ENCODE results near the gene WNT5B.
A peak's percentile ranks its signal among the peaks of the same experiment; 100 is the strongest.

The WNT5B gene

DNA sequence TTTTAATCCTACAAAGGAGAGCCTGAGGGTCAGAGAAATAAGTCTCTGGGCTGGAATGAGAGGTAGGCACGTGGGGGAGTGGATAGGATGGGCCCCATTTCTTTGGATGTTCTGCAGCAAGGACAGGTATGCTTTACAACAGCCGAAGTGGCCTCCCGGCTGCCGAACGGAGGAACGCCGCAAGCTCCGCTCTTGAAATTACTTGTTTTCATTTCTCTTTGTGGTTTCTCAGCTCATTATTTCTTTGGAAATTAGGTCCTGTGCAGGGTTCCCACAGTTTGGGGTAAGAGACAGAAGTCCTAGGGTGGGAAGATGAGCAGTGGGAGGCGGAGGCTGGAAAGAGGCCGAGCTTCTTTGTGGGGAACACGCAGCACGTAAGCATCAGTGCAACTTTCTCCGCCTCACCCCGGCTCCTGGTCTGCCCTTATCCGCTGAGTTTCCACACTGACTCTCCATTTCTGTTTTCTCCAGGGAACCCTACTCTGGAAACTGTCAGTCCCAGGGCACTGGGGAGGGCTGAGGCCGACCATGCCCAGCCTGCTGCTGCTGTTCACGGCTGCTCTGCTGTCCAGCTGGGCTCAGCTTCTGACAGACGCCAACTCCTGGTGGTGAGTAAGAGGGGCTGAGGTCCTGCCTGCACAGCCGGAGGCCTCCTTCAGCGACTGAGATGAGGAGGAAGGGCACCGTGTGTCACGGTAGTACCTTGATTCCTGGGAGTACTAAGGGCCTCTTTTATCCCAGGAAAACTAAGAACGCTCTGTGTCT is 2.0 kb downstream of the WNT5B start:
- no peak for DNase-seq

DNA sequence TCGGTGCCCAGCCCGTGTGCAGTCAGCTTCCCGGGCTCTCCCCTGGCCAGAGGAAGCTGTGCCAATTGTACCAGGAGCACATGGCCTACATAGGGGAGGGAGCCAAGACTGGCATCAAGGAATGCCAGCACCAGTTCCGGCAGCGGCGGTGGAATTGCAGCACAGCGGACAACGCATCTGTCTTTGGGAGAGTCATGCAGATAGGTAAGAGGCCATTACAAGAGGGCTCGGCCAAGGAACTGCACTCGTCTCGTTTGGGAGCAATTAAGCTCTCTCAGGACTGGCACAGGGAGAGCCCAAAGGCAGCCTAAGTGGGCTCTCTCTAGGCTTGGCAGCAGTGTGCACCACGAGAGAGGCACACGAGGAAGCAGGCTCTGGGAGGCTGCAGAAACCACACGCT is 3.7 kb downstream of the WNT5B start:
- no peak for DNase-seq

DNA sequence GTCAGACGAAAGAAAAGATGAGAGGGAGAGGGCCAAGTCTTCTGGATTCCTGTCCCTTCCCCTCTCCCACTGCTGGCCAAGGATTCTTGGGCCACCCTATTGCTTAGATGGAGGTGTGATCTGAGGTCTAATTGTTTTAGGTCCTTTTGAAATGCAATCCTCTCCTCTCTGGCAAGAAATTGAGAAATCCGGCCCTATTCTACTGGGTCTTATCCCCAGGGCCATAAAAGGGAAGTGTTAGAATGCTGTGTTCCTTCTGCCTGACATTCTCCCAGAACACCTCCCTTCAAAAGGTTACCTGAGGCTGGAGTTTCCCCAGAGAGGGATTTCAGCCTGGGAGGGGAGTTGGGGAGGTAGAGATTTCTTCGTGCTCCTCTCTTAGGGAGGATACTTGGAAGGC is 4.4 kb downstream of the WNT5B start:
- no peak for DNase-seq

DNA sequence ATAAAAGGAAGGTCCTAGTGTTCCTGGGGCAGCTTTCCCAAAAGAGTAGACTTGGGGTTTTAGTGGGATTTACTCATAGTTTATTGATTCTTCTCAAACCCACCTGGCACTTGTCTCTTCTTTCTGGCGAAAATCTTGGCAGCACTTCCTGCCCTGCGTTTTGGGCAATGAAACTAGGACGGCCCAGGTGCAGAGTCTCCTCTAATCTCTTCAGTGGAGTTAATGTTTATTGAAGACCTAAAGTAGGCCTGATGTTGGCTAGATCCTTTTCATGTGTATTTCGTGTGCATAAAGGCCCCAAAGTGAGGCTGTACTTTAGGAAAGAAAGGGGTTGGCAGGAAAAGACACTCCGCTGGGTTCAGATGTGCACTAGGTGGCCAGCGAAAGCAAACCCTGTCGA is 5.1 kb downstream of the WNT5B start:
- no peak for DNase-seq

DNA sequence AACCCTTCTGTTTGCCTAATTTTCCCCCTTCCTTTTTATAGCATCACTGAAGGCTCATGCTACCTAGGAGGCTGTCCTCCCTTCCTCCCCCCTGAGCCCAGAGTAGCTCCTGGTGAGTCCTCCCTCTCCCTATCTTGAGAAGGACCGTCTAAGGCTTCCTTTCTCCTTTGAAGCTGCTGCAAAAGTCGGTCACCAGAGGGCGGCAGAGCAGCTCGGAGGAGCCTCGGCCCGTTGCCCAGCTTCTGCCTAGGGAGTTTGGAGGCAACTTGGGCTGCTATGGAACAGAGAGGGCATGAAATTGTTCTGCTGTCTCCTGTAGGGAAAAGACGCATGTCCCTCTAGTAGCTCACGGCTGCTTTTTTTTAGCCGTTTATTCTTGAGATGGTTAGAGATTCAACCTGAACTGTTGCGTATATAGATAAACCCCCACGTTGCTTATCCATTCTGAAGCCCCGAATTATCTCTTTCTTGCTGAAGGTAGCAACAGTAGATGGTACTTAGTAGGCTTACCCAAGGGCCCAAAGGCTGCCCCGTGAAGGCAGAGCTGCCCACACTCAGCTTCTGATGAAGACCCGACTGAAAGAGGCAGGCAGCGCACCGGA is 5.7 kb downstream of the WNT5B start:
- peak; percentile 30 to 70 for DNase-seq

DNA sequence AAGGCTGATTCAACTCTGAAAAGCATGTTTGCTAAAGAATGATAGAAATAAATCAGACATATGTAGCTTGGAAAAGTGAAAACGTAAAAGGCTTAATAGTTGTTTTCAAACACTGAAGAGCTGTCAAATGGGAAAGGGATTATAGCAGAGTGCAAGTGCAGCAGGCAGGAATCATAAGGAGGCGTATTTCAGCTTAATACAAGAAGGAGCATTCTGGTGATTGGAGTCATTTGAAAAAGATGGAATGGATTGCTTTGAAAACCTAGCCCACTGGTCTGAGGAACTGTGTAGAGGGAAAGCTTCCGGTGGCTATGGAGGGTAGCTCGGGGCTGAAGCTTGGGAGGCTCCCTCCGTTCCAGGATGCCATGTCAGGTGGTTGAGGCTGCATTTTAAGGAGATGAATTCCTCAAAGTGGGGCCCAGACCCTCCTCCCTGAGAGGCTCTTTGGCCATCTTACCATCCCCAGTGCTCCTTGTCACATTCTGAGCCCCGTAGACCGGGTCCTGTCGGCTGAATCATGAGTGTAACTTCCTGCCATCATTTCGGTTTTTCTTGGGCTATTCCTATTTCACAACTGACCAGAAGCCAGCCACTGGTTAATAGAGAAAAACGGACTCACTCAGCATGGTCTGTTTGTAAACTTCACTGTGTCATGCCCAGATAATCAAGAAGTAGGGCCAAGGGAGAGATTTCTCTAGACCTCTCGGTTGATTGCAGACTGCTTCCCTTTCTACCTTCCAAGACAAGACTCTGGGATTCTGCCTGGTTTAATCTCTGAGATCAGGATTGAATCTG is 6.5 kb downstream of the WNT5B start:
- no peak for DNase-seq

DNA sequence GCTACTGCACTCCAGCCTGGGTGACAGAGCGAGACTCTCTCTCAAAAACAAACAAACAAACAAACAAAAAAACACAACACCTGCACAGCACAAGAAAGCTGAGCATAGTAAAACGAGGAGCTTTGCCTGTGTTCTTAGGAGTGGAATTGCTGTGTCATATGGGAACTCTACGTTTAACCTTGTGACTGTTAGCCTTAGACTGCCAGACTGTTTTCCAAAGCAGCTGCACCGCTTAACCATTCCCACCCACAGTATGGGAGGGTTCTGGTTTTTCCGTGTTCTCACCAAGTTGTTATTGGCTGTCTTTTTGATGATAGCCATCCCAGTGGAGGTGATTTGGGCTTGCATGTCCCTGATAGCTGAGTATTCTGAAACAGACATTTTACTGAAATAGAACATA is 9.2 kb downstream of the WNT5B start:
- DNase-seq = no peak

DNA sequence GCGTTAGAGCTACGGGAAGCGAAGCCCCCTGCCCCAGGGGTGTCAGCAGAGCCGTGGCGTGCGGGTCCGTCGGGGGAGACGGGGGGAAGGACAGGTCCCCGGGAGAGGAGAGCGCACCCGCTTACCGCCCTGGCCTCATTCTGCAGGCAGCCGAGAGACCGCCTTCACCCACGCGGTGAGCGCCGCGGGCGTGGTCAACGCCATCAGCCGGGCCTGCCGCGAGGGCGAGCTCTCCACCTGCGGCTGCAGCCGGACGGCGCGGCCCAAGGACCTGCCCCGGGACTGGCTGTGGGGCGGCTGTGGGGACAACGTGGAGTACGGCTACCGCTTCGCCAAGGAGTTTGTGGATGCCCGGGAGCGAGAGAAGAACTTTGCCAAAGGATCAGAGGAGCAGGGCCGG is 10.5 kb downstream of the WNT5B start:
- DNase-seq = no peak

DNA sequence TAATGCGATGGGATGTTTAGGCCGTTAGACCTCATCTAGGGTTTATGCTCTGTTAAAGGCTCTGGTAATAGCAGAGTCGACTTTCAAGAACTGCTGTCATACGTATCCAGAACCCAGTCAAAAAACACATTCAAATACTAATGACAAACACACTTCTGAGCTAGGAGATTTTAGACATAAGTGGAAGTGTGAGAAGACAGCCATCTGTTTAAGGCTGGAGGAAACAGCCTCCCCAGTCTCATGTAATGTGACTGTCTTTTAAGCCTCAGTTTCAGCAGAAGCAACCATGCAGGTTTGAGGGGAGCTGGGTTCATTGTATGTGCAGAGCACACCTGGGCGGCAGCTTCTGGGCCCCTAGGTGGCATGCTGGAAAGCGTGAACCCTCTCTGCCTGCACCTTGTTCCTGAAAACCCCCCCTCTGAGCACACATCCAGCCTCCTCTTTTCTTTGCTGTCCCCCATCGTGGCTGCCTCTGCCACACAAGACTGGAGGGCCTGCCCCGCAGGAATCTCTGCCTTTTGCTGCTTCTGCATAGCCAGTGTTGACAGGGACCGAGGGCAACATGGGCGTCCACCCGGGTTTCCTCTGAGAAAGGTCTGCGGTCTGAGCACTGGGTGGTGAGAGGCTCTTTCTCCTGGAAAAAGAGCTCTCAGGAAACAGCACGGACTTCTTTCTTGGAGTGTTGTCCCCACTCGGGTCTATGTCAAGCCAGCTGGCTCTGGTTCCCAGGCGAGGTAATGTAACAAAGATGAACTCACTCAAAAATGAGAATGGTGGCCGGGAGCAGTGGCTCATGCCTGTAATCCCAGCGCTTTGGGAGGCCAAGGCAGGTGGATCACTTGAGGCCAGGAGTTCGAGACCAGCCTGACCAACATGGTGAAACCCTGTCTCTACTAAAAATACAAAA is 11.6 kb downstream of the WNT5B start:
- no peak for DNase-seq

DNA sequence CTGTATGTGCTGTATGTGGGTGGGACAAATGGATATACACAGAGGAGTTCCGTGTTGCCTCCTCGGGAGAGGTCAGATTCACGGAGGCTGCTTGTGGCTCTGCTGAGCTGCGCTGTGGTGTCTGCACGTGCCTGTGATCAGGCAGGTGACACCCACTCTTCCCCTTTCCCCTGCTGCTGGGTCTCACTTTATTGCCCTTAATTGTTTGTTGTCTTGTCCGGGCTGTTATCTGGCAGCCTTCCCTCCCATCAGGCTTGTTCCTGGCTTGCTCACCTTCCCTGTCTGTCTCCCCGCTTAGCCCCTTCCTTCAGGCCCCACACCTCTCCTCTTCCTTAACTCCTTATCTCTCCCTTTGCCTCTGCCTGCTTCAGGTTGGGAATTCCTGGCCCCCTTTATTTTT is 13.5 kb downstream of the WNT5B start:
- DNase-seq = no peak

DNA sequence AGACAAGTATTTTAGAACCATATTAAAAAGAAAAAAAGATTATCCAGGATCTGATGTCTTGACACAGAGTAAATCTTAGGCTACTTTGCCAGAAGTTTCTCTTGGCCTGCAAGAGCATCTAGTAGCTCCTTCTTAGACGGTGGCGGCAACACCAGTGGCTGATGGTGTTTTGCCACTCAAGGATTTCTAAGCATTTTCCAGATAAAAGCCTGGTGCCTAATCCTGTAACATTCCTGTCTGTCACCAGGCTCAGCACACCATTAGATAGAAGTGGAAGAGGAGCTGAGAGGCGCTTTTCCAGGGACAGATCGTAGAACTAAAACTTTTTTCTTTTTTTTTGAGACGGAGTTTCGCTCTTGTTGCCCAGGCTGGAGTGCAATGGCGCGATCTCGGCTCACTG is 14.0 kb downstream of the WNT5B start:
- no peak for DNase-seq

DNA sequence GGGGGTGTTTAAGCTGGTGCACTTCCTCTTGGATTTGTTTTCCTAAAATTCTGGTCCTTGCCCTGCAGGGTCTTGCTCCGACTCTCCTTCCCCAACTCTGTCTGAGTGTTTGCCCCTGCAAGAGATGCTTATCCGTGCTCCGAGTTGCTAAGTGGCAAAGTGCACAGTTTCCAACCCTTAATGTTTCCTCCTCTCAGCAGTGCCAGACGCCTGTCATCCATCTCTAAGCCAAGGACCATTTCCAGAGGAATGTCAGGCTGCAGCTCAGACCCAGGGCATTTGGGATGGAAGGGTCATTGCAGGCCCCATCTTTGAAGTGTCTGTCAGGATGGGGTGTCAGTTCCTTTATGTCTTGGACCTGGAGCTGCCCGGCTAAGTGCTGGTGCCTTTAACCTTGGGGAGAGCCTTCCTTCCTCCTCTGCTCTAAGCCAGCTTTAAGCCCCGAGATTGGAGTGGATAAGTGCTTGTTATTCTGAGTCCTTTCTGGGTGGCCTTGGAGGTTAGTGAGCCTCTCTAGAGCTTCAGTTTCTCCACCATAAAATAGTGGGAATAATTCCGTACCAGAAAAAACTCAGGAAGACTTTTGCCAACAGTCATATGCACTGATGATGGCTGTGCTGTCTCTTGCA is 15.0 kb downstream of the WNT5B start:
- DNase-seq = no peak

DNA sequence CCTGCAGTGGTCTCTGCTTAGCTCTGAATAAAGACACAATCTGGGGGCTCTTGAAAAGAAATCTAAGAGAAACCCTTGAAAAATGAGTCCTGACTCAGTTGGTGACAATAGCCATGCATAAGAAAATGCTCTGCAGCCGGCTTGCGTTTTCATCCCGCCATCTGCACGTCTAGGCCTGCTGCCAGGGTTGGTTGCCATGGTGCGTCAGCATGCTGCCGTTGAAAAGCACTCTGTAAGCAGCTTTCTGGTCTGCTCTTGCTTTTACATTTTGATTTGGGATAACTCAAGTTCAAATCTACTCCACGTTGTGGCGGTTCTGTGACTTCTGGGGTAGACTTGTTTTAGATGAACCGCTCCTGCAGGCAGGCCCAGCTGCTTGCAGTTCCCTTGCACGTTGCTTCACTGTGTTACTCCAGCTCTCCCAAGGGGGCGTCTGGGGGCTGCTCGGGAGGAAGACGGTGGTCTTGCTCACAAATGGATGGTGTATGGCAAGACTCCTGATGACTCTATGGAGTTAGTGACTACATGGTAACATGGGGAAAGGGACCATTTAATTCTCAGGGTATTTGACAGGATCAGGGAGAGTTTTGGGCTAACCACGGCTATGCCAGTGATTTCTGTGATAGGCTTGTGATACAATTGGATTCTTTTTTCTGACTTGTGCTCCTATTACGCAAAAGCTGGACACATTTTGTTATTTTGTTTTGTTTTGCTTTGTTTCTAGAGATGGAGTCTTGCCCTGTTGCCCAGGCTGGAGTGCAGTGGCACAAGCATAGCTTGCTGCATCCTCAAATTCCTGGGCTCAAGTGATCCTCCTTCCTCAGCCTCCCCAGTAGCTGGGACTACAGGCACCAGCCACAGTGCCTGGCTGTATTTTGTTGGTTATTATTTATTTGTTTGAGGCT is 15.8 kb downstream of the WNT5B start:
- no peak for DNase-seq

DNA sequence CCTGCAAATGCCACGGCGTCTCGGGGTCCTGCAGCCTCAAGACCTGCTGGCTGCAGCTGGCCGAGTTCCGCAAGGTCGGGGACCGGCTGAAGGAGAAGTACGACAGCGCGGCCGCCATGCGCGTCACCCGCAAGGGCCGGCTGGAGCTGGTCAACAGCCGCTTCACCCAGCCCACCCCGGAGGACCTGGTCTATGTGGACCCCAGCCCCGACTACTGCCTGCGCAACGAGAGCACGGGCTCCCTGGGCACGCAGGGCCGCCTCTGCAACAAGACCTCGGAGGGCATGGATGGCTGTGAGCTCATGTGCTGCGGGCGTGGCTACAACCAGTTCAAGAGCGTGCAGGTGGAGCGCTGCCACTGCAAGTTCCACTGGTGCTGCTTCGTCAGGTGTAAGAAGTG is 16.8 kb downstream of the WNT5B start:
- DNase-seq = no peak

DNA sequence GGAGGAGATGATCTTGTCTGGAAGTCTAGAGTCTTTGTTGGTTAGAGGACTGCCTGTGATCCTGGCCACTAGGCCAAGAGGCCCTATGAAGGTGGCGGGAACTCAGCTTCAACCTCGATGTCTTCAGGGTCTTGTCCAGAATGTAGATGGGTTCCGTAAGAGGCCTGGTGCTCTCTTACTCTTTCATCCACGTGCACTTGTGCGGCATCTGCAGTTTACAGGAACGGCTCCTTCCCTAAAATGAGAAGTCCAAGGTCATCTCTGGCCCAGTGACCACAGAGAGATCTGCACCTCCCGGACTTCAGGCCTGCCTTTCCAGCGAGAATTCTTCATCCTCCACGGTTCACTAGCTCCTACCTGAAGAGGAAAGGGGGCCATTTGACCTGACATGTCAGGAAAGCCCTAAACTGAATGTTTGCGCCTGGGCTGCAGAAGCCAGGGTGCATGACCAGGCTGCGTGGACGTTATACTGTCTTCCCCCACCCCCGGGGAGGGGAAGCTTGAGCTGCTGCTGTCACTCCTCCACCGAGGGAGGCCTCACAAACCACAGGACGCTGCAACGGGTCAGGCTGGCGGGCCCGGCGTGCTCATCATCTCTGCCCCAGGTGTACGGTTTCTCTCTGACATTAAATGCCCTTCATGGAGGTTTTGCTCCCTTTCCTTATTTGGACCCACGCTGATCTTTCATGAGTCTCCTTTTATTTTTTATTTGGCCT is 17.7 kb downstream of the WNT5B start:
- no peak for DNase-seq

DNA sequence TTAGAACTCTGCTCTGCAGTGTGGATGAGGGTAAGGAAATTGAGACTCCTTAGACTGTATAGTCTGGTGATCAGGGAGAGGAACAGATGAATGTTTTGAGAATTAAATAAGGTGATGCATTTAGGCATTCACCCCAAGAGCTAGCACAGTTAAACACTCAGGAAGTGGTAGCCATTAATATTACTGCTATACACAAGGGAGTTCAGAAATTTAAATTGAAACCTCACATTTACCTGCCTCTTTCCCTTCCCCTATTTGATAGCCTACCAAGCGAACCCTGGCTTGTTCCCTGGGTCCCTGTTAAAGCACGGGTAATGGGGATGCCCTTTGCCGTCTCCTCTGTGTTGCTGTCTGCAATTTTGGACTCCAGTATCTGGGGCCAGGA is 18.2 kb downstream of the WNT5B start:
- no peak for DNase-seq

DNA sequence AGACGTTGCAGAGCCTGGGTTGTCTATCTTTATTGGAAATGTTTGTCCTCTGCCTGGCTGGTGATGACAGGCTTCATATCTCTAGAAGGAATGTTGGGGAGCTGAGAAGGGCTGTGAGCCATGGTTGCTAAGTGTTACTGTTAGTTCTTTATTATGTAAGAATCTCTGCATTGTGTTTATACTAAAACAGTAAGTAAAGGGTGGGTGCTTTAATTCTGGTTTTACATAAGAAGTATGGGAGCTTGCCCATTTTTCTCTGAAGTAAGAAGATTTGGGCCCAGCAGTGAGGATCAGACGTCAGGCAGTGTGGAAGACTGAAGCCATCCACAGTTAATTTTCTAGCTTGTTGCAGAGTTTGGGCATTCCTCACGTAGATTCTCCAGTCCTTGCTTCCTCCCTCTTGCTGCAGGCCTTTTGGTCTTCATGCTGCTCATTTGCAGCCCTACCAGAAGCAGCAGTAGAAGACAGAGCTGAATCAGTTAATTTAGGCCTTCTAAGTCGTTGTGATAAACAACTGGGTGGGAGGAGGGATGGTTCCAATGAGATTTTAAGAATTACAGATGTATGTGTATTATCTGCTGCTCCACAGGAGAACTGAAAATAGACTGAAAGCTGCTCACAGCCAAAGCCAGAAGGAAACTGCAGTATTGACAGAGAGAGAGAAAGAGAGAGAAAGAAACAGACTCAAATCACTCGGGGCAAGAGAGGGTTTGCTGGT is 21.4 kb downstream of the WNT5B start:
- no peak for DNase-seq

DNA sequence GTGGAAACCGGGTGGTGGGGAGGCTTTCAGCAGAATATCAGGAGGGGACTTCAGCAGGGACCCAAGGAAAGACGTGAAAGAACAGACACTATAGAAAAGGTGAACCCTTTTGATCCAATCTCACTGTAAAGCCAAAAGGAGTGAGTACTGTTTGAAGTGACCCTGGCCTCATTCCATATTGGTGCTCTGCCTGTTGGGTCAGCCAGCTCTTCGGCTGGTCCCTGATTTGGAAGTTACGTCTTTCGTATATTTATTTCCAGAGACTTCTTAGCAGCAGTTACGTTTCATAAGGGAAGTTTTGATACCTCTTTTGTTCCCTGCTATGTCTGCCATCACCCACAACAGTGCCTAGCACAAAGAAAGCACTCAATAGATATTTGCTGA is 21.9 kb downstream of the WNT5B start:
- no peak for DNase-seq

DNA sequence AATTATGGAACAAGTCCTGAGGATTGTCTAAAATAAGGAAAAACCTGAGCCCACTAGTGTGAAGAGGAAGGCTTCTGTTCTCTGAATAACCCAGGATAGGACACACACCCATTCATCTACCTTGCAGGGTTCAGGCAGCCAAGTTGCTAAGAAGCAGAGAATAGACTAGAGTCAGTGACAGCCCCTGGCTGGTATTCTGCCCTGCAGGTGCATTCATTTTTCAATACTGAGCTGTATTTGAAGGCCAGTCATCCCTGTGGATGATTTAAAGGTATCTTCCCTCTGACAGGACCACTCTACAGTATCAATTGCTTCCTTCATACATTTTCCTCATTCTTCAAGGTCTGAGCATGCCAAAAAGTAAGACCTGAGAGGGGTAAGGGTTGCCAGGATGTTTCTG is 22.9 kb downstream of the WNT5B start:
- no peak for DNase-seq

DNA sequence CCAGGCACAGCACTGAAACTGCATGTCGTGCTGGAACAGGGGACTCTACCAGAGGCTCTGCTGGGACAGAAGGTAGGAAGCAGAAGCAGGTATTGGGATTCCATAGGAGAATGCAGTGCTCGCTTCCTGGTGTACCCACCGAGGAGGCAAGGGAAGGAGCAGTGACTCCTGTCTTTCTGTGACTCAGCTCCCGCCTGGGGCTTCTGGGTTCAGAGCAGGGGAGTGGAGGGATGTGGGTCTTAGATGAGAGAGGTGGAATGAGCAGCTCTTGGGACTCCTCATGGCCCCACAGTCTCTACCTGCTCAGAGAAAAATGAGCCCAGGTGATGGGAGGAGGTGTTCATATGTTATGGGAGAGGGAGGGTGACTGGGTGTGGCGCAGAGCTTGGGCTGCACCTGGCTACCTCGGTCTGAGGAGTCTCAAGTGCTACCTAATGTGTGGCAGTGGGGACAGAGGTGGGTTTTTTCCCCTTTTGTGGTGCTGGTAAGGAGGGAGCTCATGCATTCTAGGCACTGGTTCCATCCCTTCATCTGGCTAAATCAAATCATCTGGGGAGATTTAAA is 26.3 kb downstream of the WNT5B start:
- DNase-seq = no peak

Data from SW 1271 (cell line).